Breast epithelium (tissue), 3 donors: ENCODE measurements around the gene TNK1.

Experiments used
- POLR2A ChIP-seq: fragments of 450-650 bp; IDR thresholded peaks from one replicate; pipeline ENCODE4 v1.6.1; 2016; ENCODE audit warnings: antibody characterized with exemption, mild to moderate bottlenecking, moderate library complexity
- TF ChIP-seq, protein P1 (sequence below), 3 donors: fragments of 450-650 bp; IDR thresholded peaks; one replicate each; pipeline ENCODE4 v1.5.1; 2016 to 2017; ENCODE audit warnings: antibody characterized with exemption in 3 of 3, mild to moderate bottlenecking in 3 of 3, moderate library complexity in 3 of 3

DNA sequence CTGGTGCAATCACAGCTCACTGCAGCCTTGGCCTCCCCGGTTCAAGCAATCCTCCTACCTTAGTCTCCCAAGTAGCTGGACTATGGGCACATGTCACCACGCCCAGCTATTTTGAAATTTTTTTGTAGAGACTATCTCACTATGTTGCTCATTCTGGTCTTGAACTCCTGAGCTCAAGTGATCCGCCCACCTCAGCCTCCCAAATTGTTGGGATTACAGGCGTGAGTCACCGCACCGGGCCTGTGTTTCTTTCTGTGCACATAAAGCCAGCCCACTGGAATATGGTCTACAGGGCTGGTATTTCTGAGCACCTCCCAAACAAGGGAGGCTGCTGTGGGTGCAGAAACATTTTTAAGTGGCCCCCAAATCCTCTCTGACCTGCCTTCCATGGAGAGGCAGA lies 17.6 kb upstream of the TNK1 start:
- TF ChIP-seq, protein P1, sequence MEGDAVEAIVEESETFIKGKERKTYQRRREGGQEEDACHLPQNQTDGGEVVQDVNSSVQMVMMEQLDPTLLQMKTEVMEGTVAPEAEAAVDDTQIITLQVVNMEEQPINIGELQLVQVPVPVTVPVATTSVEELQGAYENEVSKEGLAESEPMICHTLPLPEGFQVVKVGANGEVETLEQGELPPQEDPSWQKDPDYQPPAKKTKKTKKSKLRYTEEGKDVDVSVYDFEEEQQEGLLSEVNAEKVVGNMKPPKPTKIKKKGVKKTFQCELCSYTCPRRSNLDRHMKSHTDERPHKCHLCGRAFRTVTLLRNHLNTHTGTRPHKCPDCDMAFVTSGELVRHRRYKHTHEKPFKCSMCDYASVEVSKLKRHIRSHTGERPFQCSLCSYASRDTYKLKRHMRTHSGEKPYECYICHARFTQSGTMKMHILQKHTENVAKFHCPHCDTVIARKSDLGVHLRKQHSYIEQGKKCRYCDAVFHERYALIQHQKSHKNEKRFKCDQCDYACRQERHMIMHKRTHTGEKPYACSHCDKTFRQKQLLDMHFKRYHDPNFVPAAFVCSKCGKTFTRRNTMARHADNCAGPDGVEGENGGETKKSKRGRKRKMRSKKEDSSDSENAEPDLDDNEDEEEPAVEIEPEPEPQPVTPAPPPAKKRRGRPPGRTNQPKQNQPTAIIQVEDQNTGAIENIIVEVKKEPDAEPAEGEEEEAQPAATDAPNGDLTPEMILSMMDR (IDR thresholded peaks at IDR 0.05), result no peak
- TF ChIP-seq POLR2A, result no peak
